Measurements from ENCODE around the gene KLK15.
"Not testable (repeated sequence)": the region's sequence is repeated elsewhere in the genome, so short reads cannot be mapped to it uniquely, and the experiment has no call there.

The KLK15 gene

GRCh38 chr19:50819636-50820035 lies 13.7 kb downstream of the KLK15 start:
- no peak for DNase-seq

GRCh38 chr19:50818859-50819472 lies 14.4 kb downstream of the KLK15 start:
- no peak for DNase-seq

GRCh38 chr19:50817941-50818858 lies 15.2 kb downstream of the KLK15 start:
- DNase-seq, result peak; percentile 33

- DNase-seq, result no peak
Observed at GRCh38 chr19:50815439-50815838, 17.9 kb downstream of the KLK15 start.

- DNase-seq, result no peak
Observed at GRCh38 chr19:50814883-50815282, 18.5 kb downstream of the KLK15 start.

- DNase-seq, result no peak
Observed at GRCh38 chr19:50812474-50812873, 20.9 kb downstream of the KLK15 start.

- DNase-seq, result not testable (repeated sequence)
Observed at GRCh38 chr19:50811622-50812238, 21.6 kb downstream of the KLK15 start.

GRCh38 chr19:50808856-50809255 lies 24.5 kb downstream of the KLK15 start:
- DNase-seq, result no peak

GRCh38 chr19:50804420-50805272 lies 28.7 kb downstream of the KLK15 start:
- DNase-seq, result peak; percentile 99

- peak; percentile 15 for DNase-seq
Observed at GRCh38 chr19:50803633-50804419, 29.5 kb downstream of the KLK15 start.

- DNase-seq, result no peak
Observed at GRCh38 chr19:50801107-50801506, 32.3 kb downstream of the KLK15 start.

GRCh38 chr19:50799547-50799851 lies 33.9 kb downstream of the KLK15 start:
- no peak for DNase-seq

- no peak for DNase-seq
Observed at GRCh38 chr19:50798659-50799546, 34.5 kb downstream of the KLK15 start.

- DNase-seq, result no peak
Observed at GRCh38 chr19:50797781-50798658, 35.4 kb downstream of the KLK15 start.

GRCh38 chr19:50797429-50797780 lies 36.0 kb downstream of the KLK15 start:
- no peak for DNase-seq

- DNase-seq, result no peak
Observed at GRCh38 chr19:50796634-50797428, 36.5 kb downstream of the KLK15 start.

- DNase-seq, result no peak
Observed at GRCh38 chr19:50796128-50796633, 37.2 kb downstream of the KLK15 start.

- DNase-seq, result no peak
Observed at GRCh38 chr19:50795664-50796073, 37.7 kb downstream of the KLK15 start.
